IPS-18c (cell line): Measurements from ENCODE around the gene COPZ1.

ENCODE experiments used
- H3K4me3 ChIP-seq: 2 replicates; pipeline ENCODE4 v1.7.0; 2013; ENCODE audit warnings: low read depth, mild to moderate bottlenecking, low read length, moderate library complexity; ENCODE audit not compliant: insufficient read depth
- H3K9me3 ChIP-seq: one replicate; pipeline ENCODE4 v1.6.1; 2013; ENCODE audit warnings: mild to moderate bottlenecking, low read length, moderate library complexity; ENCODE audit not compliant: control insufficient read depth, insufficient read depth

The COPZ1 gene

DNA sequence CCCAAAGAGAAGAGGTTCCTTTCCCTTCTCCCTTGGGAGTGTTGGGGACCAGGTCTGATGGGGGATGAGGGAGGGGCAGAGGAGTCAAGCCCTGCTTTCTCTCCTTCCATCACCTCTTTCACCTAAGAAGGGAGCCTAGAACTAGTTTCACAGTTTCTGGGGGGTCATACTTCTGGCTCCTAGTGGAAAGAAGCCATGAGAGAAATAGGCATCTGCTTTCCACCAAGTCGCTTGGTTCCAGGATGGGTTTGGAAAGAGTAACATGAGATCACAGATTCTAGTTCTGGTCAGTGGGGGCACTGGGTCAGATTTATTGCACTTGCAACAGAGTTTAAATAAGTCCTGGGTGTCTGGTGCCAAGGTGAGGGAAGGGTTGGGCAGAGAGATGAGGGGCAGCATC, 70.1 kb downstream of the COPZ1 start:
- H3K9me3 ChIP-seq = no peaks in the 10 kb centered on the region
- H3K4me3 ChIP-seq = no peak overlapping the region

GRCh38 chr12:54395545-54395944, 70.6 kb downstream of the COPZ1 start:
- Histone ChIP-seq H3K4me3 (no peak overlapping the region), H3K9me3 (no peaks in the 10 kb centered on the region)

DNA sequence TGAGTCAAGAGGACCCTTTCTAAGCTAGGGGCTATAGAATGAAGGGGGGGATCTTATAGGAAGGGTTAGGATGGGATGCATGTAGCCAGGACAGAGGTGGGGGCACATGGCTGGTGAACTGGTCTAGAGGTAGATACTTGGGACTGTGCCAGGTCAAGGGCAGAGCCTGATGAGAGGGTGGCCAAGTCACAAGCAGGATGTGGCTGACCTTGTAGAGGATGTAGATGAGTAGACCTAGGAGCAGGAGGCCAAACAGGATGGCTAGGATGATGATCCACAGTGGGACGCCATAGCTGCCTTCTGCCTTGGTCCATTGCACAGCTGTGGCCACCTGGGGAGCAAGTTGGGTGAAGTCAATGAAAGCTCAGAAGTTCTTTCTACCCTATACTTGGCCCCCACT, 72.2 kb downstream of the COPZ1 start:
- Histone ChIP-seq H3K4me3 (no peak overlapping the region), H3K9me3 (no peaks in the 10 kb centered on the region)

DNA sequence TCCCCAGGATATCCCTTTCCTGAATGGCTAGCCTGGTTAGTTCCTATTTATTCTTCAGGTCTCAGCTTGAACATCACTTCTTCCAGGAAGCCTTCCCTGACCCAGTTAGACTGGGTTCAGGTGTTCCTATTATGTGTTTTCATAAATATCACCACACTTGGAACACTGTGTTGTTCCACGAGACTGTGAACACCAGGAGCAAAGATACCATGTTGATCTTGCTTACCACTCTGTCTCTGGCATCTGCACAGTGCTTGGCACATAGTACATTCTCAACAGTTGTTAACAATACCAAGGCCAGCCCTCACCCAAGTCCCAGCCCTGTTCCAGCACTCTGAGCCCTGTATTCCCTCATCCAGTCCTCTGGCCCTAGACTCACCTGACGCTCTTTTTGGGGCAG, 73.3 kb downstream of the COPZ1 start:
- Histone ChIP-seq H3K4me3 (no peak overlapping the region), H3K9me3 (no peaks in the 10 kb centered on the region)

GRCh38 chr12:54398995-54399793, 74.3 kb downstream of the COPZ1 start:
- Histone ChIP-seq H3K9me3 (no peaks in the 10 kb centered on the region), H3K4me3 (no peak overlapping the region)

DNA sequence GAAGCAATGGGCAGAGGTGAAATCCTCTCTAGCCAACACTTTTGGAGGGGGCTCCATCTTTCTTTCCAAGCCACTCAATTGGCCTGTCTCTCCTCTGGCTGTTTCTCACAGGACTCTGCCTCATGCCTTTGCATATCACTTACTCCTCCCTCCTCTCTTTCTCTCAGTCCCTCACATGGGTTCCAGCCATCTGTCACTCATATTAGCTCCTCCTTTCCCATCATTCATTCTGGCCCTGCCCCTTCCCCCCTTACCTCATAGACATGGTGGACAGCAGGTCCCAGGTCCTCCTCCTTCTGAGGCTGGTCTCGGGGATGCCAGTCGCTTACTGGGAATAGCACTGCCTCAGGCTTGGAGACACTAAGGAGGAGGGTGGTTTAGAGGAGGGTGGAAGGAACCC, 76.2 kb downstream of the COPZ1 start:
- Histone ChIP-seq H3K9me3 (no peaks in the 10 kb centered on the region), H3K4me3 (no peak overlapping the region)
